M059J (cell line): Measurements from ENCODE around the gene PLEKHM3. TPM values are rescaled to one million over a fixed set of nuclear protein-coding genes. Genes with fewer than 3 reads are reported as not detected.
"Not testable (repeated sequence)": the region's sequence is repeated elsewhere in the genome, so short reads cannot be mapped to it uniquely, and the experiment has no call there.

Experiments used
- DNase-seq: peaks from one replicate; pipeline ENCODE4 v3.0.0-alpha.2; 2012; ENCODE audit warnings: low read depth
- total RNA-seq: library from RNA; depleted of rRNA; stranded (reverse); fragments of >200 nt; shearing (Covaris generic); gene quantifications from 2 replicates; pipeline ENCODE4 v1.2.3, GENCODE V29; 2014

Gene PLEKHM3
- total RNA-seq, 1 experiment from 2014 or later = 5.3 TPM

DNA sequence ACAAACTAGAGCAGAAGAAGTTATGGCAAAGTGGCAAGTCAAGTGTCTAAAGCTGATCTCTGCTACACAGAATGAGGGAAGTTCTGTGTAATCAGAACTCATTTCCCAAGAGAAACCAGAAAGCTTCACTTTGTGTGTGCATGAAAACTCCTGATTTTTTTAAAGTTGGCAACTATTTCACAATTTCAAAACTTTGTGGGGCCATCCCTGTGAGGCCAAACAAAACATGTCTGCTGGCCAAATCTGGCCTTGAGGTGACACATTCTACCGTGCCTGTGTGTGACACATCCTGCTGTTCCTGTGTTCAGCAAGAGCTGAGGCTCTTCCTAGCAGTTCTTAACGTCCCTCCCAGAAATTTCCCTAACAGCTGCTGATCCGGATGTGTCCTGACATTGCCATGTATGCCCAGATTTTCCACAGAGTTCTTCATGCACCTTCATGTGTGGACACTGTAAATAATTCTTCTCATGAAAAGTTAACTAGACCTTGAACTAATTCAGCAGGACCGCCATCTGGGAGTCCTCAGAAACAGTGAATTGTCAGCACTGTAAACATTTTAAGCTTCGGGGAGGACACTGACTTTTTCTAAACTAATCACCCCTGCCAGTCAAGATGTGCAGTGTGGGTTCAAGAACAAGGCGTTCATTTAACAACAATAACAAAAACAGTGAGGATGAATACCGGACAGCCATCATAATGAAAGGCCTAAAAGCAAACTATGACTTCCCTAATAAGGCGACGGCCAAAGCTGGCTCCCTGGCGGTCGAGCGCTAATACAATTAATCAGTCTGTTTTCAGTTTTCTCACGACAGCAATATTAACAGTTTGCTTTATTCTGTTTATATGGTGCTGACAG, 99.0 kb downstream of the PLEKHM3 start:
- DNase-seq = peak; percentile 69

DNA sequence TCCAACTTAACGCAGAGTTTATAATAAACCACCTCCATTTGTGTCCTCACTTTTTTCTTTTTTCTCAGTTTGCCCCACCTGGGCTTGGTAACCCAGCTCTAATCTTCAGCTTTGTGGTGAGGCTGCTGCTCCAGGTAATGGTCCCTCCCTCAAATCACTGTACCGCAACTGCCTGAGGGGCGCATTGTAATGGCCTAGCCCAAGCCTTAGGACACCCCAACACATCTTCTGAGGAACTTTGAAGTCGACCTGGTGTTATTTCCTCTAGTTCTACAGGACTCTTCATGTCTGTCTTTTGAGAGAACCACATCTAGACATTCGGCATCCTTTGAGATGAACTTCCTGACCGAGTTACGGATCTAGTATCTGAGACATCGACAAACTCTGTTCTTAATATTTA, 99.7 kb downstream of the PLEKHM3 start:
- no peak for DNase-seq

DNA sequence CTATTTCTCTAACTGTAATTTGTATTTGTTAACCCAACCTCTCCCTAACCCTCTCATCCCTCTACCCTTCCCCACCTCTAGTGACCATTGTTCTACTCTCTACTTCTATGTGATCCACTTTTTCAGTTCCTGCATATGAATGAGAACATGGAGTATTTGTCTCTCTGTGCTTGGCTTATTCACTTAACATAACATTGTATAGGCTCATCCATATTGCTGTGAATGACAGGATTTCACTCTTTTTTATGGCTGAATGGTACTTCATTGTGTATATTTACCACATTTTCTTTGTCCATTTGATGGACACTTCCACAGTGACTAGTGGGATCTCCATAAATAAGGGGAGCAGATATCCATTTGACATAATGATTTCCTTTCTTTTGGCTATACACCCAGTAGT, 103.7 kb downstream of the PLEKHM3 start:
- no peak for DNase-seq

DNA sequence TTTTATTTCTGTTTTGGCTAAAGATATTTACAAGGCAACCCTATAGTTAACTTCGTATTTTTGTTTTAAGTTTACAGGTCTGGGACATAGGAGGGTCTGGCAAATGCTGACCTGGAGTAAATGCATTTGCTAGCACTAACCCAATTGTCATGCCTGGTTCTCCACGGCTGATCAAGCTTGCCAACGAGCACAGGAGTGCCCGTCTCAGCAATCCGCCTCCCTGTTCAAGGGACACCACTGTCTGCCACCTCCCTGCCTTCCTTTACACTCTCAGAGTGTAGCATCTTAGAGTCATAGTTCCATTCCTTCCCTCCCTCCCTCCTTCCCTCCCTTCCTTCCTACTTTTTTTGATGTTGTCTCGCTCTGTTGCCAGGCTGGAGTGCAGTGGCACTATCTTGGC, 104.6 kb downstream of the PLEKHM3 start:
- no peak for DNase-seq

- no peak for DNase-seq
Observed at GRCh38 chr2:207920321-207920720, 105.0 kb downstream of the PLEKHM3 start.

GRCh38 chr2:207919164-207919919, 106.0 kb downstream of the PLEKHM3 start:
- DNase-seq = no peak

DNA sequence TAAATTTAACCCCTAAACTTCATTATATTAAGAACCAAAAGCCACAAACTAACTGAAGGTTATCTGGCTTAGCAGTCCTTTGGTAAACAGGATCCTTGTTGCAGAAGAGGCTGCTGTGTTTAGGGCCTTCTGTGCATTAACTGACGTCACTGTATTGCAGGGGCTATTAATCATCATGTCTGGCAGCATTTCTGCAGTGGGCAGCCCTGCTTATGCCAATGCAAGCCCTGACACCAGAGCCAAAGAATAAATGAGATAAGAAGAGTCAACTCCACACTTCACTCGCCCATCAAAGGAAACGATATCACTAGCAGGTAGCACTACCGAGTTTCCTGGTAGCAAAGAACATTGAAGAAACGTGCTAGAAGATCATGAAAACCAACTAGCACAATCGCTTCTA, 110.6 kb downstream of the PLEKHM3 start:
- DNase-seq = no peak

DNA sequence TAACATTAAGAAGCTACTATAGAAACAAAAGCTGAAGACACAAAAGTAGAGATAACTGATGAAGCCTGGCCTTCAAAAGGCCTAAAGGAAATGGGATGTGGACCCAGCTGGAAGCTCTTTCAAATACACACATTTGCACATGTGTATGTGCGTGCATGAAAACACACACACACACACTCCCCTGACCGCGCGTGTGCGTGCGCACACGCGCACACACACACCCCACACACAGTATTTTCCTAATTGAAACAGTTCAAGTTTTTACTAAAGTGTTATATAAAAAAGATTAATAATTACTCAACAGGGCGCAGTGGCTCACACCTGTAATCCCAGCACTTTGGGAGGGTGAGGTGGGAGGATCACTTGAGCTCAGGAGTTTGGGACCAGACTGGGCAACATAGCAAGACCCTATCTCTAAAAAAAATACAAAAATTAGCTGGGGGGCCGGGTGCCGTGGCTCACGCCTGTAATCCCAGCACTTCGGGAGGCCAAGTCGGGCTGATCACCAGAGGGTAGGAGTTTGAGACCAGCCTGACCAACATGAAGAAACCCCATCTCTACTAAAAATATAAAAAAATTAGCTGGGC, 111.5 kb downstream of the PLEKHM3 start:
- no peak for DNase-seq

GRCh38 chr2:207911856-207912255, 113.5 kb downstream of the PLEKHM3 start:
- DNase-seq = no peak

- DNase-seq = no peak
Observed at GRCh38 chr2:207911215-207911614, 114.1 kb downstream of the PLEKHM3 start.

- not testable (repeated sequence) for DNase-seq
Observed at GRCh38 chr2:207906495-207906894, 118.8 kb downstream of the PLEKHM3 start.

GRCh38 chr2:207905546-207905945, 119.8 kb downstream of the PLEKHM3 start:
- DNase-seq = no peak

GRCh38 chr2:207903236-207903635, 122.1 kb downstream of the PLEKHM3 start:
- no peak for DNase-seq

DNA sequence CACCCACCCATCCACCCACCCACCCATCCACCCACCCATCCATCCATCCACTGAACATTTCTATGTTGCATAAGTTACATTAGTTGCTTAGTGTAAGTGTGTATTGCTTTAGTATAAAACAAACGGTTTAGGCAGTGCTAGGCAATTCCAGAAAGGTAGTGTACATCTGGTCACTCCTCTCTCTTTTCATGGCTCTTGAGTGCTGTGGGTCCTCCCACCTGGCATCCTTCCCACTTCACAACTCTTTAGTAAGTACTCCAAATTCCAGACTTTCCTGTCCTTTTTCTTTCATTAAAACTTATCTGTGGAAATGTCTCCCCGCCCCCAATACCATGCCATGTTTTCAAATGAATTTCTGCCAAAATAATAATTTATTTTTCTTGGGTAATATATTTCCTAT, 122.5 kb downstream of the PLEKHM3 start:
- no peak for DNase-seq

DNA sequence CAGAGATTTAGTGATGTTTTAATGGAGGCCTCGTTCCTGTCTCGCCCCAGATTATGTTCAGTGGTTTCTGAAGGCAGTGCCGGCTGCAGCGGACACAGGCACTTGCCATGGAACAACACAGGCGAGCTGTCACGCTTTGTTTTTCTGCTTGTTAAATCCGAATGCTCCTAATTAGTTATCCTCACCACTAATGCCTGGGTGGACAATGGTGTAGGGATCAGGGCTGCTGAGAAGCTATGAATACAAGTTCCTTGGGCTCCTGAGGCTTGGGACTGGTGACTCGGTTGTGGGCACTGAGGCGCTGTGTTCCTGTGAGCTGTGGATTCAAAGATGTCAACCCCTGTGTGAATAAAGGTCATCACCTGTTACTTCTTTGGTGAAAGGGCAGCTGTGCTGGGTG, 123.5 kb downstream of the PLEKHM3 start:
- DNase-seq = no peak

- no peak for DNase-seq
Observed at GRCh38 chr2:207901401-207901800, 123.9 kb downstream of the PLEKHM3 start.

- no peak for DNase-seq
Observed at GRCh38 chr2:207898354-207898695, 127.0 kb downstream of the PLEKHM3 start.

- DNase-seq = no peak
Observed at GRCh38 chr2:207897541-207898353, 127.6 kb downstream of the PLEKHM3 start.

GRCh38 chr2:207896525-207897285, 128.6 kb downstream of the PLEKHM3 start:
- no peak for DNase-seq

GRCh38 chr2:207895274-207895860, 130.0 kb downstream of the PLEKHM3 start:
- no peak for DNase-seq
